GM21723 (cell line): ENCODE results near the gene OR52M1.
"Not testable (repeated sequence)": the region's sequence is repeated elsewhere in the genome, so short reads cannot be mapped to it uniquely, and the experiment has no call there.

Experiments used
- ATAC-seq: cut with Tn5 transposase; IDR thresholded peaks from one replicate; pipeline ENCODE4 v1.9.1; 2021; ENCODE audit warnings: mild to moderate bottlenecking, moderate library complexity; ENCODE audit not compliant: unreplicated experiment

OR52M1 gene

GRCh38 chr11:4544891-4545290, at the start of gene OR52M1:
Gene OR52M1, plus strand, starts transcription at chr11:4545191. Its CDS starts 0 bp downstream, at chr11:4545191.
- no peak for ATAC-seq

- ATAC-seq, result no peak
Observed at GRCh38 chr11:4495487-4495886, 49.5 kb upstream of the OR52M1 start.

- ATAC-seq, result no peak
Observed at GRCh38 chr11:4495986-4496385, 49.0 kb upstream of the OR52M1 start.

GRCh38 chr11:4496557-4497248, 48.3 kb upstream of the OR52M1 start:
- no peak for ATAC-seq

GRCh38 chr11:4508886-4509285, 36.1 kb upstream of the OR52M1 start:
- ATAC-seq, result no peak

GRCh38 chr11:4511282-4512245, 33.4 kb upstream of the OR52M1 start:
- no peak for ATAC-seq

GRCh38 chr11:4514196-4514595, 30.8 kb upstream of the OR52M1 start:
- no peak for ATAC-seq

GRCh38 chr11:4522339-4522738, 22.7 kb upstream of the OR52M1 start:
- no peak for ATAC-seq

- no peak for ATAC-seq
Observed at GRCh38 chr11:4522752-4523151, 22.2 kb upstream of the OR52M1 start.

- no peak for ATAC-seq
Observed at GRCh38 chr11:4523666-4524065, 21.3 kb upstream of the OR52M1 start.

- ATAC-seq, result no peak
Observed at GRCh38 chr11:4527926-4528325, 17.1 kb upstream of the OR52M1 start.

GRCh38 chr11:4531686-4532085, 13.3 kb upstream of the OR52M1 start:
- not testable (repeated sequence) for ATAC-seq

- ATAC-seq, result peak; percentile 71
Observed at GRCh38 chr11:4539603-4540219, 5.3 kb upstream of the OR52M1 start.

GRCh38 chr11:4541071-4541470, 3.9 kb upstream of the OR52M1 start:
- ATAC-seq, result no peak

- ATAC-seq, result no peak
Observed at GRCh38 chr11:4543561-4543960, 1.4 kb upstream of the OR52M1 start.

GRCh38 chr11:4546878-4547277, 1.9 kb downstream of the OR52M1 start:
- no peak for ATAC-seq

GRCh38 chr11:4547416-4547815, 2.4 kb downstream of the OR52M1 start:
- no peak for ATAC-seq

GRCh38 chr11:4551346-4551979, 6.5 kb downstream of the OR52M1 start:
- ATAC-seq, result no peak

GRCh38 chr11:4559527-4560440, 14.8 kb downstream of the OR52M1 start:
- no peak for ATAC-seq

GRCh38 chr11:4560467-4560866, 15.5 kb downstream of the OR52M1 start:
- no peak for ATAC-seq
